CD4-positive, alpha-beta T cell treated with Interleukin-2 at 100 ng/mL for 4 hours (primary cell): Measurements from ENCODE around the gene SGPL1.

Experiments
- DNase-seq: peaks from one replicate; pipeline ENCODE4 v3.0.0-alpha.2; 2020; ENCODE audit warnings: low spot score

Gene SGPL1

DNA sequence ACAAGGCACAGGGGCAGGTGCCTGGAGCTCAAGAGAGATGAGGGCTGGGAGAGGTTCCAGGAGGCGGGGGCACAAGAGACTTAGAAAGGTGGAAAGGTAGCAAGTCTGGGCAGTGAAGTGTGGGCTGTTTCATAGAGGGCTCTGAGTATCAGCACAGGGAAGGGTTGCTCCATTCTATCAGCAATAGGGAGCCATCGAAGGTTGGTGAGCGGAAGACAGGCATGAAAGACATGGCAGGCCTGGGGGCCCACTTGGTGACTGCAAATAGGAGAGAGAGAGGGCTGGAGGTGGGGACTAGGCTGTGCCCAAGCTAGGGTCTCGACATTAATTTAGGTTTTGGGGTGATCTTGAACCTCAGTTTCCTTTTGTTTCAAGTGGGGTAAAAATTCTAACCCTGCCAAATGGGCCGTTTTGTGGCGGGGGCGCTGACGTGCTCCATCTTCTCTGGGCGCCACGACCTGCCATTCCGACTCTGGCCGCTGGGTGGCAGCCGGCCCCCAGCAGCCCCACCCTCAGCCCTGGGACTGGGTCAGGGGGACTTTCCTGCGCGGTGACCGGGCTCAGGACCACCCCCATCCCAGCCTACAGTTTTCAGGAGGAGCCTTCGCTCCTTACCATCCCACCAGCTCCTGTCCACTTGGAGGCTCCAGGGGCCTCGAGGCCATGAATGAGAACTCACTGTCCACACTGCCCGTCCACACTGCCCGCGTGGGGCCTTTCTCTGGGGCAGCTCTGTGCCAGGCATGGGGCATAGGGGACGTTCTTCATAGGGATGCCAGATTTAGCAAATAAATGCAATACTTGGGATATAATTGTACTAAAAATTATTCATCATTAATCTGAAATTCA, 109.9 kb downstream of the SGPL1 start:
- peak; percentile 37 for DNase-seq

DNA sequence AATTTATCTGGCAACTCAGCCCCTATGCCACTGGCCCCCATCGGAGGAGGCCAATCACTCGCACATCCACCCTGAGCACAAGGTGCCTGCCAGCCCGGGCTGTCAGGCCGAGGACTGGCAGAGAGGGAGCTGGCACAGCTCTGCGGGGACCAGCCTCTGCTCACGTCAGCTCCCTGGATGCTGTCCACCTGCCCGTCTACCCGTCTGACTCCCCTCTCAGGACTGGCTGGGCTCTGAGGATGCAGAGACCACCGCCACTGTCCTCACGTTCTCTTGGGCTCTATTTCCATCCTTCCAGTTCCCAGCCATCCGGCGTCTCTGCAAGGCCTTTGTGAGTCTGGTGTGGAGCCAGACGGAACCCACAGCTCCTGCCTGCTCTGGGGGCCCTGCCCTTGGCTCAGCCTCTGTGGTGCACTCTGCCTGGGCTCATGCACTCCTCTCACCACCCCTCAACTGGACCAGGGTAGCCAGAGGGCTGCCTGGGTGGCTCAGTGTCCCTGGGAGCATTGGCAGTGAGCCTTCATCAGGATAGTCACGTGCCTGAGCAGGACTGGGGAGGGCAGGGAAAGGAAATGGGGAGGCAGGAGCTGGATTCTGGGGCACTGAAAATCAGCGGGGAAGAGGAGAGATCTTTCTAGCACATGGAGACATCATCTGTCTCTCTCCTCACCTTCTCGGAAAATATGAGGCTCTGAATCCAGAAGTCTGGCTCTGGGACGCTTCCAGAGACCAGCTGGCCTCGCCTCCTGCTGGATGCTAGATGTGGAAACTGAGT, 110.7 kb downstream of the SGPL1 start:
- DNase-seq: no peak

DNA sequence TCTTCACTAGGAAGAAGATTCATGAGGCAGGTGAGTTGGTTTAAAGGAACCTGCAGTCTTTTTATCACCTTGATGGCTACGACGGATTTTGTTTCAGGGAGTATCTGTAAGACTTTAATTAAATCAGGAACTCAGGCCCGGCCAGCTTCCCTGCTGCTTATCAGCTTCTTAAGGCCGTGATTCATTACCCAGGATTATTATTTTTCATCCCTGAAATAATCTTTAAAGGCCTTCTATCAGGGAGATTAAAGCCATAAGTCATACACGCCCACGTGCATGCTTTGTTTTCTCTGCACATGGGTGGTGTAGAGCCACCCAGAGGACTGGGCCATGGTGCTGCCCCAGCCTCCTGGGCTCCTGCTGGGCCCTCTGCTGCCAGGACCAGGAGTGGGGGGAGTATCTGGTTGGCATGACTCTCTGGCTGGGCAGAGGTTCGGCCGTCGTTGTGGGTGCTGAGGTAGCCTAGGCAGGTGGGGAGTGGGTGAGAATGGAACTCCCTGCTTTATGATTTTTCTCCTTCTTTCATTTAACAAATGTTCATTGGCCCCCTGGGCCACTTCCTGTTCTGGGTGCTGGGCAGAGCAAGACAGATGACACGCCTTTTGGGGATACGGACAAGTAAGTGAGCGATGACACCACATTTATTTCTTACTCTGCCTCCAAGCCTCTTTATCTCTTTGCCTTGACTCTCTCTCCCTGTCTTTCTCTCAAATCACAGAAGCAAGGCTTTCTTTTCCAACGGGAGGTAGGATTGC, 111.6 kb downstream of the SGPL1 start:
- DNase-seq: no peak

DNA sequence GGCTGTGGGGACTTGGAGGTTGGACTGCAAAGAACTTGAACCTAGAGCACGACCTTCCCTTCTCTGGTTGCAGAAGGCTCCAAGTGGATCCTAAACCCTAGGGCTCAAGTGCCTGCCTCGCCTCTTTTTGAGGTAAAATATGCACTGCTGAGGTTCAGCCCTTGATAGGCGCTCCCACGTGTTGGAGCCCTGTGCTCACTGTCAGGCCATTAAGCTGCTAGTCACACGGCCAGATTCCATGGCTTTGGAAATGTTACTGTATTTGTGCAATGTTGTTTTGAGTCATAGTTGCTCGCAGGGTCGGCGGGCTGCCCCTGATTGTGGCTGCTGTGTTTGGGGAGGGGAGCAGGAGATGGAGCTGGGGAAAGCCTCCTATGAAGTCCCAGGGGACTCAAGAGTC, 112.4 kb downstream of the SGPL1 start:
- no peak for DNase-seq

DNA sequence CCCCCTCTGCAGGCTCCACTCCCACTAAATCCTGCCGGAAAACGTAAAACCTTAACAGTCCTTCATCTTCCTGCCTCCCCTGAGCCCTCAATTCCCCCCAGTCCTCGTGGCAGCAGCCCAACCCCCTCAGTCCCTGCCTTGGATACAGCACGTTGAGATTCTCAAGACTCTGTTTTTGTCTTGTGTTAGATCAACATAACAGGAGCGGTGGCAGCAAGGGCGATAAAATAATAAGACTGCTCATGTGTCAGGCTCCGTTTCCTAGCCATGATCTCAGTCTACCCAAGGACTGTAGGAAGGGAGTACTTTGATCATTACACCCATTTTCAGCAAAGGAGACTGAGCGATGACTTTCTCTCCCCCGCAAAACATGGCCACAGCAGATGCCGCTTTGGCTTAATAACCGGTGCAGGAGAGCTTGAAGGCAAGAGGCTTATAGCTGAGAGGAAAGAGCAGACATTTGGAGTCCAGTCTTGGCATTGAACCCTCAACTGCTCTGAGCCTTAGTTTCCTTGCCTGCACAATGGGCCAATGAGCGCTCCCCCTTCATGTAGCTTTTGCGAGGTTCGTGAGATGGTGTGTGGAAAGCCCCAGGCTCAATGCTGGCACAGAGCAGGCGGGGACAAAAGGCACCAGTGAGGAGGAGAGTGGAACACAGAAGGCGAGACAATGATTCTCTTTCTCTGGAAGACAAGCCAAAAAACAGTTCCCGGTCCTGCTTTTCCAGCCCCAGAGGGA, 114.7 kb downstream of the SGPL1 start:
- no peak for DNase-seq
